Stimulated activated CD4-positive, alpha-beta T cell treated with anti-CD3 and anti-CD28 coated beads, Interleukin-15, amount 100 ng/mL, for 1 hour (primary cell): ENCODE measurements around the gene SLC6A6.

Source experiments
- DNase-seq, 2 donors: peaks; one replicate each; pipeline ENCODE4 v3.0.0-alpha.2; 2020; ENCODE audit warnings: low read depth in 1 of 2, low spot score in 1 of 2

SLC6A6 gene

GRCh38 chr3:14481646-14482036 is 79.2 kb downstream of the SLC6A6 start:
- DNase-seq, result no peak

- DNase-seq, result no peak
Measured at GRCh38 chr3:14482271-14482721, 79.9 kb downstream of the SLC6A6 start.

GRCh38 chr3:14483286-14483685 is 80.9 kb downstream of the SLC6A6 start:
- DNase-seq, result no peak

- no peak for DNase-seq
Measured at GRCh38 chr3:14484741-14485140, 82.3 kb downstream of the SLC6A6 start.

GRCh38 chr3:14485981-14486380 is 83.6 kb downstream of the SLC6A6 start:
- DNase-seq, result no peak

GRCh38 chr3:14486460-14486859 is 84.1 kb downstream of the SLC6A6 start:
- no peak for DNase-seq

GRCh38 chr3:14487086-14487485 is 84.7 kb downstream of the SLC6A6 start:
- no peak for DNase-seq

GRCh38 chr3:14487821-14488220 is 85.4 kb downstream of the SLC6A6 start:
- DNase-seq, result no peak

- no peak for DNase-seq
Measured at GRCh38 chr3:14488286-14489041, 86.1 kb downstream of the SLC6A6 start.

GRCh38 chr3:14489641-14490040 is 87.2 kb downstream of the SLC6A6 start:
- DNase-seq, result no peak

GRCh38 chr3:14490255-14490654 is 87.8 kb downstream of the SLC6A6 start:
- DNase-seq, result no peak

- DNase-seq, result no peak
Measured at GRCh38 chr3:14490831-14491230, 88.4 kb downstream of the SLC6A6 start.

- no peak for DNase-seq
Measured at GRCh38 chr3:14491396-14492190, 89.2 kb downstream of the SLC6A6 start.

- no peak for DNase-seq
Measured at GRCh38 chr3:14492948-14493881, 90.8 kb downstream of the SLC6A6 start.

GRCh38 chr3:14494279-14494972 is 92.0 kb downstream of the SLC6A6 start:
- no peak for DNase-seq

- no peak for DNase-seq
Measured at GRCh38 chr3:14494973-14495300, 92.5 kb downstream of the SLC6A6 start.

- no peak for DNase-seq
Measured at GRCh38 chr3:14496351-14496750, 93.9 kb downstream of the SLC6A6 start.

GRCh38 chr3:14497321-14497720 is 94.9 kb downstream of the SLC6A6 start:
- no peak for DNase-seq

GRCh38 chr3:14502472-14502871 is 100.1 kb downstream of the SLC6A6 start:
- no peak for DNase-seq

GRCh38 chr3:14503033-14503705 is 100.8 kb downstream of the SLC6A6 start:
- no peak for DNase-seq
